T-helper 2 cell (primary cell): ENCODE results near the gene NAT16.
A peak's percentile ranks its signal among the peaks of the same experiment; 100 is the strongest.
"Not testable (repeated sequence)": the region's sequence is repeated elsewhere in the genome, so short reads cannot be mapped to it uniquely, and the experiment has no call there.

ENCODE experiments used
- DNase-seq, 5 experiments: peaks; one replicate each; pipeline versions ENCODE4 v3.0.0 to v3.0.0-alpha.2; 2012 to 2022

Gene NAT16

GRCh38 chr7:101201695-101202602 is 21.9 kb upstream of the NAT16 start:
- no peak for DNase-seq

GRCh38 chr7:101200862-101201599 is 20.9 kb upstream of the NAT16 start, which contains the start of gene MOGAT3:
MOGAT3 (minus strand) TSS chr7:101201036; CDS start chr7:101200854, 182 bp downstream.
- no peak for DNase-seq

GRCh38 chr7:101200504-101200861 is 20.4 kb upstream of the NAT16 start:
- no peak for DNase-seq

GRCh38 chr7:101199522-101199921 is 19.4 kb upstream of the NAT16 start:
- DNase-seq, result not testable (repeated sequence)

GRCh38 chr7:101198476-101198875 is 18.4 kb upstream of the NAT16 start:
- DNase-seq, result no peak

- no peak for DNase-seq
These were observed 17.9 kb upstream of the NAT16 start for GRCh38 chr7:101197991-101198390.

GRCh38 chr7:101195884-101196283 is 15.8 kb upstream of the NAT16 start:
- no peak for DNase-seq

- DNase-seq, result no peak
These were observed 9.0 kb upstream of the NAT16 start for GRCh38 chr7:101189109-101189508.

- DNase-seq, result no peak
These were observed 6.8 kb upstream of the NAT16 start for GRCh38 chr7:101186844-101187428.

GRCh38 chr7:101186194-101186593 is 6.1 kb upstream of the NAT16 start:
- no peak for DNase-seq

- DNase-seq, result no peak
These were observed 5.3 kb upstream of the NAT16 start for GRCh38 chr7:101185258-101185839.

- DNase-seq, result no peak
These were observed 380 bp downstream of the NAT16 start for GRCh38 chr7:101179713-101180112.

GRCh38 chr7:101179117-101179516 is 976 bp downstream of the NAT16 start:
- no peak for DNase-seq

- DNase-seq, result no peak
These were observed 2.4 kb downstream of the NAT16 start for GRCh38 chr7:101177644-101178043.

- DNase-seq, result no peak
These were observed 4.4 kb downstream of the NAT16 start for GRCh38 chr7:101175664-101176063.

GRCh38 chr7:101174322-101174854 is 5.7 kb downstream of the NAT16 start:
- DNase-seq, result no peak

- peak in 4 of 5 experiments; percentile 30 to 70 (median 54) for DNase-seq
These were observed 6.3 kb downstream of the NAT16 start for GRCh38 chr7:101173752-101174244.

- no peak for DNase-seq
These were observed 7.0 kb downstream of the NAT16 start for GRCh38 chr7:101172854-101173751.

GRCh38 chr7:101172005-101172853 is 7.9 kb downstream of the NAT16 start:
- peak in 1 of 5 experiments; percentile 50 for DNase-seq

- no peak for DNase-seq
These were observed 8.7 kb downstream of the NAT16 start for GRCh38 chr7:101171442-101171837.
